Panc1 (cell line): ENCODE data around the gene CCDC171. TPM values are rescaled to one million over a fixed set of nuclear protein-coding genes. Genes with fewer than 3 reads are reported as not detected.
A peak's percentile ranks its signal among the peaks of the same experiment; 100 is the strongest.

Source experiments
- ATAC-seq: fragments of 200-7000 bp; cut with Tn5 transposase; 2 replicates; pipeline ENCODE4 v1.9.1; 2020; ENCODE audit warnings: mild to moderate bottlenecking, moderate library complexity
- Bru-seq: library from RNA; stranded (reverse); fragments of 400-500 nt; gene quantifications from one replicate; lab custom pipeline; 2021; lab: Mats Ljungman, UMichigan
- BruChase-seq, 2 experiments: library from RNA; stranded (reverse); fragments of 400-500 nt; gene quantifications; one replicate each; lab custom pipeline; 2021; lab: Mats Ljungman, UMichigan
- BruUV-seq: library from RNA; stranded (reverse); fragments of 400-500 nt; replicated peaks from 2 replicates; lab custom pipeline; 2021; lab: Mats Ljungman, UMichigan
- CTCF ChIA-PET: fragments of 300-600 bp; sonication (Branson Sonifier 250); formaldehyde crosslinking; loops from one replicate; lab custom pipeline; 2022; ENCODE audit warnings: antibody characterized with exemption; lab: Charles Lee
- POLR2A ChIA-PET: fragments of 300-600 bp; sonication (Branson Sonifier 250); formaldehyde crosslinking; loops from one replicate; lab custom pipeline; 2022; ENCODE audit warnings: antibody characterized with exemption; lab: Charles Lee
- DNase-seq: peaks from one replicate; pipeline ENCODE4 v3.0.0-alpha.2; 2010; ENCODE audit warnings: low read depth, low spot score
- H3K27ac ChIP-seq: 2 replicates; pipeline ENCODE4 v1.5.1; 2011; ENCODE audit warnings: mild to moderate bottlenecking, low read length, inconsistent platforms
- H3K27me3 ChIP-seq: fragments of 200-500 bp; sonication (Bioruptor generic); 2 replicates; pipeline ENCODE4 v1.6.0; 2014; ENCODE audit warnings: low read length, inconsistent platforms; ENCODE audit not compliant: control insufficient read depth, insufficient read depth
- H3K36me3 ChIP-seq: fragments of 200-500 bp; sonication (Bioruptor generic); 2 replicates; pipeline ENCODE4 v1.5.1; 2014; ENCODE audit warnings: inconsistent platforms, mild to moderate bottlenecking, low read length, moderate library complexity; ENCODE audit not compliant: control insufficient read depth, insufficient read depth
- H3K4me1 ChIP-seq: 2 replicates; pipeline ENCODE4 v1.5.1; 2011; ENCODE audit warnings: inconsistent platforms, mild to moderate bottlenecking, low read length, moderate library complexity; ENCODE audit not compliant: control insufficient read depth, insufficient read depth
- H3K4me3 ChIP-seq, 2 experiments: 2 replicates each; pipeline ENCODE4 v1.5.1; 2011 to 2012; ENCODE audit warnings: low read depth in 2 of 2, low read length in 2 of 2, mild to moderate bottlenecking in 2 of 2, inconsistent platforms in 1 of 2, moderate library complexity in 1 of 2
- H3K9me3 ChIP-seq: fragments of 200-500 bp; sonication (Bioruptor generic); 2 replicates; pipeline ENCODE4 v1.5.1; 2014; ENCODE audit warnings: low read depth, mild to moderate bottlenecking, inconsistent platforms, low read length, moderate library complexity; ENCODE audit not compliant: control insufficient read depth, insufficient read depth
- CTCF ChIP-seq: fragments of 450-650 bp; IDR thresholded peaks from 2 replicates; pipeline ENCODE4 v1.5.1; 2017; ENCODE audit warnings: mild to moderate bottlenecking
- POLR2AphosphoS5 ChIP-seq: IDR thresholded peaks from 2 replicates; pipeline ENCODE4 v1.6.1; 2012; ENCODE audit warnings: mild to moderate bottlenecking, low read depth, low read length, moderate library complexity
- REST ChIP-seq, 2 experiments: IDR thresholded peaks; 2 replicates each; pipeline ENCODE4 v1.6.1; 2011 to 2012; ENCODE audit warnings: low read depth in 2 of 2, control low read depth in 1 of 2, low read length in 1 of 2, mild to moderate bottlenecking in 1 of 2, moderate library complexity in 1 of 2; ENCODE audit not compliant: insufficient read depth in 1 of 2
- SIN3A ChIP-seq: IDR thresholded peaks from 2 replicates; pipeline ENCODE4 v1.6.1; 2012; ENCODE audit warnings: low read depth, mild to moderate bottlenecking, low read length, moderate library complexity, borderline replicate concordance; ENCODE audit not compliant: insufficient read depth
- TCF7L2 ChIP-seq: IDR thresholded peaks from 2 replicates; pipeline ENCODE4 v1.6.1; 2011; ENCODE audit warnings: mild to moderate bottlenecking, low read depth, low read length, inconsistent platforms
- in situ Hi-C: cut with HindIII; loops from 2 replicates; pipeline ENCODE4 v1.10.0; 2016; ENCODE audit warnings: low sequenced_read_pairs, low pct_unique_long_range_greater_than_20kb
- intact Hi-C: fragments of 100-400 bp; cut with micrococcal nuclease; formaldehyde crosslinking; loops from one replicate; pipeline ENCODE4 v1.10.0; 2022; ENCODE audit not compliant: unreplicated experiment
- long read RNA-seq: library from polyadenylated mRNA; unstranded; transcript quantifications from one replicate; pipeline ENCODE4 v2.0.0, GENCODE V29; 2021; ENCODE audit not compliant: unreplicated experiment
- polyA plus RNA-seq: library from polyadenylated mRNA; unstranded; fragments of >200 nt; gene quantifications from one replicate; pipeline ENCODE4 v1.2.1, GENCODE V29; 2012; ENCODE audit warnings: missing spikeins; ENCODE audit not compliant: insufficient read length
- total RNA-seq: library from RNA; stranded (reverse); gene quantifications from one replicate; pipeline ENCODE4 v1.2.1, GENCODE V29; 2021; ENCODE audit not compliant: unreplicated experiment

CCDC171 gene
- total RNA-seq (1.5 TPM), Bru-seq, nascent RNA (percentile 44 among the genes with signal in this experiment), BruChase-seq, experiment 1, labeled RNA remaining after a 2-hour chase (percentile 40 among the genes with signal in this experiment), BruChase-seq, experiment 2, labeled RNA remaining after a 6-hour chase (percentile 34 among the genes with signal in this experiment)
- polyA plus RNA-seq = 0.61 TPM
- long read RNA-seq, partial matches to known transcripts = 2 of 7 reads
- long read RNA-seq, other reads (novel, unspliced or antisense) = 5 of 7 reads

GRCh38 chr9:15552636-15553527 lies at the start of gene CCDC171:
Gene CCDC171, plus strand, starts transcription at chr9:15553043. Its CDS starts 11,046 bp downstream, at chr9:15564089.
- intact Hi-C loops = no loop called here
- in situ Hi-C loops = no loop called here
- ATAC-seq = peak; percentile 99
- no peaks in the 10 kb centered on the region for H3K4me1 ChIP-seq
- H3K27ac ChIP-seq = peak within 1 kb of the TSS; percentile 66
- no peaks in the 10 kb centered on the region for H3K9me3 ChIP-seq
- POLR2A ChIA-PET = interaction anchor here (0.6 kb wide), 1 partner anchor 1114 kb away, joined by 3 read pairs; no protein-coding TSS in a partner anchor
- H3K4me3 ChIP-seq = peak within 1 kb of the TSS; percentile 62 to 76
- no peak for DNase-seq
- no peaks in the 10 kb centered on the region for H3K36me3 ChIP-seq
- CTCF ChIA-PET = interaction anchor here (1.8 kb wide), 1 partner anchor 53 kb away, joined by 4 read pairs; no protein-coding TSS in a partner anchor
- BruUV-seq = TSS peak; percentile 73
- H3K27me3 ChIP-seq = no peaks in the 10 kb centered on the region
- TF ChIP-seq POLR2AphosphoS5 = peak; percentile 47; the same call in 1 of the 2 replicates
- no peak for TF ChIP-seq CTCF
- no peak for TF ChIP-seq REST (IDR thresholded peaks at IDR 0.05; ENCODE audit: insufficient read depth in 1 of 2, low read depth in 2 of 2, low read length in 1 of 2)
- no peak for TF ChIP-seq SIN3A
- 0 out of 2 replicates have a peak, but pooled peaks have one; percentile 3 for TF ChIP-seq TCF7L2

- no peaks in the 10 kb centered on the region for H3K9me3 ChIP-seq
- ATAC-seq = no peak
- POLR2A ChIA-PET = no interaction called here
- TF ChIP-seq TCF7L2 (no peak), CTCF (no peak), REST (IDR thresholded peaks at IDR 0.05; ENCODE audit: insufficient read depth in 1 of 2, low read depth in 2 of 2, low read length in 1 of 2) (no peak), SIN3A (no peak), POLR2AphosphoS5 (no peak)
- H3K4me1 ChIP-seq = no peaks in the 10 kb centered on the region
- H3K36me3 ChIP-seq = peaks cover 7% of the 10 kb centered on the region
- no peak overlapping the region for H3K27ac ChIP-seq
- H3K4me3 ChIP-seq = no peak overlapping the region
- in situ Hi-C loops = no loop called here
- no peaks in the 10 kb centered on the region for H3K27me3 ChIP-seq
- no peak for DNase-seq
- TSS peak; percentile 19 for BruUV-seq
- intact Hi-C loops = no loop called here
- CTCF ChIA-PET = no interaction called here
Measured at GRCh38 chr9:15505921-15506320, 46.9 kb upstream of the CCDC171 start.
